ENCODE measurements around the gene PCDHGA5. TPM values are rescaled to one million over a fixed set of nuclear protein-coding genes. Genes with fewer than 3 reads are reported as not detected.
"Not testable (repeated sequence)": the region's sequence is repeated elsewhere in the genome, so short reads cannot be mapped to it uniquely, and the experiment has no call there.

PCDHGA5 gene
- polyA plus RNA-seq (2012; ENCODE audit: insufficient read depth, insufficient read length, low read depth): 3.8 TPM

- Histone ChIP-seq H3K9me3 (no peaks in the 10 kb centered on the region; the same call in none of the 2 replicates), H3K36me3 (peaks cover 42% of the 10 kb centered on the region), H3K4me1 (no peaks in the 10 kb centered on the region), H3K27me3 (no peaks in the 10 kb centered on the region), H3K4me3 (ENCODE audit: low read depth, low read length) (no peak within 1 kb of the TSS)
- DNase-seq: no peak
- TF ChIP-seq CTCF (IDR thresholded peaks at IDR 0.05; ENCODE audit: low read depth, low read length): 0 out of 2 replicates have a peak, but pooled peaks have one; percentile 6
Observed at GRCh38 chr5:141363952-141364660, at the start of gene PCDHGA5. TSS of gene PCDHGA5 (plus strand) at chr5:141364162. CDS start at chr5:141364331, 169 bp downstream.

GRCh38 chr5:141316963-141317362 lies 47.0 kb upstream of the PCDHGA5 start:
- H3K4me3 ChIP-seq (ENCODE audit: low read depth, low read length); DNase-seq; H3K4me1 ChIP-seq; H3K27me3 ChIP-seq: not testable (repeated sequence)
- Histone ChIP-seq H3K36me3 (peaks cover 54% of the 10 kb centered on the region), H3K9me3 (peaks cover 11% of the 10 kb centered on the region)

- no peaks in the 10 kb centered on the region for H3K4me1 ChIP-seq
- H3K36me3 ChIP-seq: peaks cover 54% of the 10 kb centered on the region
- H3K9me3 ChIP-seq: peaks cover 11% of the 10 kb centered on the region
- TF ChIP-seq CTCF (IDR thresholded peaks at IDR 0.05; ENCODE audit: low read depth, low read length): no peak
- no peaks in the 10 kb centered on the region for H3K27me3 ChIP-seq
- peak overlapping the region; percentile 100 for H3K4me3 ChIP-seq (ENCODE audit: low read depth, low read length)
- DNase-seq: no peak
Observed at GRCh38 chr5:141319202-141319601, 44.8 kb upstream of the PCDHGA5 start.

GRCh38 chr5:141319699-141320098 lies 44.3 kb upstream of the PCDHGA5 start:
- no peak for TF ChIP-seq CTCF (IDR thresholded peaks at IDR 0.05; ENCODE audit: low read depth, low read length)
- H3K4me3 ChIP-seq (ENCODE audit: low read depth, low read length): peak overlapping the region; percentile 100
- no peaks in the 10 kb centered on the region for H3K27me3 ChIP-seq
- H3K4me1 ChIP-seq: no peaks in the 10 kb centered on the region
- H3K9me3 ChIP-seq: peaks cover 11% of the 10 kb centered on the region
- DNase-seq: no peak
- peaks cover 53% of the 10 kb centered on the region for H3K36me3 ChIP-seq

GRCh38 chr5:141320225-141321169 lies 43.5 kb upstream of the PCDHGA5 start, which contains the start of gene TAF7:
TSS of gene TAF7 (minus strand) at chr5:141320784. CDS start at chr5:141320044, 740 bp downstream.
- peaks cover 45% of the 10 kb centered on the region for H3K36me3 ChIP-seq
- no peaks in the 10 kb centered on the region for H3K4me1 ChIP-seq
- DNase-seq: peak; percentile 96
- no peaks in the 10 kb centered on the region for H3K27me3 ChIP-seq
- TF ChIP-seq CTCF (IDR thresholded peaks at IDR 0.05; ENCODE audit: low read depth, low read length): peak; percentile 93
- H3K9me3 ChIP-seq: peaks cover 11% of the 10 kb centered on the region
- H3K4me3 ChIP-seq (ENCODE audit: low read depth, low read length): peak within 1 kb of the TSS; percentile 100

- Histone ChIP-seq H3K9me3 (peaks cover 11% of the 10 kb centered on the region), H3K4me1 (no peaks in the 10 kb centered on the region), H3K4me3 (ENCODE audit: low read depth, low read length) (no peak overlapping the region), H3K36me3 (peaks cover 28% of the 10 kb centered on the region), H3K27me3 (no peaks in the 10 kb centered on the region)
- no peak for DNase-seq
- TF ChIP-seq CTCF (IDR thresholded peaks at IDR 0.05; ENCODE audit: low read depth, low read length): no peak
Observed at GRCh38 chr5:141322261-141322660, 41.7 kb upstream of the PCDHGA5 start.

Measured in BE2C (cell line).